H1 (cell line): ENCODE results near the gene AP3M1. TPM values are rescaled to one million over a fixed set of nuclear protein-coding genes. Genes with fewer than 3 reads are reported as not detected.

Source experiments
- CHD2 ChIP-seq: IDR thresholded peaks from 2 replicates; pipeline ENCODE4 v1.6.1; 2012; ENCODE audit warnings: low read length, improper control_type of control experiment
- CTCF ChIP-seq, 3 experiments: IDR thresholded peaks; 1 replicate in 2 of 3; 2 replicates in 1 of 3; pipeline versions ENCODE4 v1.5.1 to v1.6.1; 2011; ENCODE audit warnings: low read length in 3 of 3, mild to moderate bottlenecking in 3 of 3, inconsistent platforms in 2 of 3, low read depth in 1 of 3, moderate library complexity in 1 of 3; ENCODE audit not compliant: insufficient read depth in 1 of 3; ENCODE audit errors: control extremely low read depth in 1 of 3
- RFX5 ChIP-seq: IDR thresholded peaks from 2 replicates; pipeline ENCODE4 v1.6.1; 2011; ENCODE audit warnings: low read depth, low read length, improper control_type of control experiment, borderline replicate concordance
- TAF1 ChIP-seq: IDR thresholded peaks from 2 replicates; pipeline ENCODE4 v1.6.1; 2011; ENCODE audit warnings: mild to moderate bottlenecking, low read depth, low read length
- polyA plus RNA-seq, 7 experiments: library from polyadenylated mRNA; depleted of rRNA in 3 of 7; stranded (reverse) in 5 of 7; unstranded in 2 of 7; fragments of >200 nt in 5 of 7; fragments of 200-250 nt in 2 of 7; gene quantifications; 1 replicate in 5 of 7; 2 replicates in 1 of 7; 4 replicates in 1 of 7; pipeline versions ENCODE4 v1.2.1 to v1.2.3, GENCODE V29; 2011 to 2013; ENCODE audit warnings: missing spikeins in 2 of 7, mixed read lengths in 2 of 7
- total RNA-seq: library from RNA; stranded (reverse); fragmentation: NEBNext Ultra II Directional; extraction: Animal tissue kit (Norgen Biotek cat#: 25700); gene quantifications from 2 replicates; pipeline ENCODE4 v1.2.1, GENCODE V29; 2021

Gene AP3M1
- total and polyA plus RNA-seq, 2 of the 8 experiments (the other 6 are each of a cell fraction or from before 2014, with no cell fraction given): 23.9 to 38.9 TPM

- TF ChIP-seq CTCF (IDR thresholded peaks at IDR 0.05; ENCODE audit: control extremely low read depth in 1 of 3, insufficient read depth in 1 of 3, low read depth in 1 of 3, low read length in 3 of 3) (no peak), TAF1 (no peak), CHD2 (no peak), RFX5 (no peak)
- TF ChIP-seq, all 59 proteins: peak for 0
These were observed 29.7 kb downstream of the AP3M1 start (continued) for GRCh38 chr10:74120911-74121310.
